Measurements from ENCODE around the gene EFHD2. TPM values are rescaled to one million over a fixed set of nuclear protein-coding genes. Genes with fewer than 3 reads are reported as not detected.

EFHD2 gene
- total RNA-seq, 2 donors from 2014 or later = 36.7 to 47.6 TPM

- Mint-ChIP-seq H3K36me3 (ENCODE audit: low read depth) (no peaks in the 10 kb centered on the region), H3K9me3 (no peaks in the 10 kb centered on the region), H3K4me3 (no peak overlapping the region), H3K27me3 (ENCODE audit: insufficient read depth) (peaks cover 86% of the 10 kb centered on the region), H3K27ac (no peak overlapping the region), H3K4me1 (peaks cover 18% of the 10 kb centered on the region)
- TF ChIP-seq, protein P1, sequence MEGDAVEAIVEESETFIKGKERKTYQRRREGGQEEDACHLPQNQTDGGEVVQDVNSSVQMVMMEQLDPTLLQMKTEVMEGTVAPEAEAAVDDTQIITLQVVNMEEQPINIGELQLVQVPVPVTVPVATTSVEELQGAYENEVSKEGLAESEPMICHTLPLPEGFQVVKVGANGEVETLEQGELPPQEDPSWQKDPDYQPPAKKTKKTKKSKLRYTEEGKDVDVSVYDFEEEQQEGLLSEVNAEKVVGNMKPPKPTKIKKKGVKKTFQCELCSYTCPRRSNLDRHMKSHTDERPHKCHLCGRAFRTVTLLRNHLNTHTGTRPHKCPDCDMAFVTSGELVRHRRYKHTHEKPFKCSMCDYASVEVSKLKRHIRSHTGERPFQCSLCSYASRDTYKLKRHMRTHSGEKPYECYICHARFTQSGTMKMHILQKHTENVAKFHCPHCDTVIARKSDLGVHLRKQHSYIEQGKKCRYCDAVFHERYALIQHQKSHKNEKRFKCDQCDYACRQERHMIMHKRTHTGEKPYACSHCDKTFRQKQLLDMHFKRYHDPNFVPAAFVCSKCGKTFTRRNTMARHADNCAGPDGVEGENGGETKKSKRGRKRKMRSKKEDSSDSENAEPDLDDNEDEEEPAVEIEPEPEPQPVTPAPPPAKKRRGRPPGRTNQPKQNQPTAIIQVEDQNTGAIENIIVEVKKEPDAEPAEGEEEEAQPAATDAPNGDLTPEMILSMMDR (conservative IDR thresholded peaks at IDR 0.05) = no peak
- Histone ChIP-seq H3K4me1 (ENCODE audit: control insufficient read depth, insufficient read depth, low read length) (peaks cover 2% of the 10 kb centered on the region), H3K27ac (ENCODE audit: low read depth, low read length) (peak overlapping the region; percentile 87), H3K27me3 (ENCODE audit: control insufficient read depth, insufficient read depth, low read length, poor library complexity, severe bottlenecking) (peaks cover 42% of the 10 kb centered on the region), H3K9me3 (ENCODE audit: control insufficient read depth, low read length) (no peaks in the 10 kb centered on the region), H3K4me3 (ENCODE audit: low read length) (no peak overlapping the region), H3K9ac (ENCODE audit: extremely low read depth, low read length, poor library complexity, severe bottlenecking) (no peak overlapping the region), H3K36me3 (ENCODE audit: control insufficient read depth, insufficient read depth, low read length) (no peaks in the 10 kb centered on the region)
- whole genome bisulfite sequencing, 2 experiments (ENCODE audit: insufficient coverage in 1 of 2, insufficient read length in 1 of 2) = 20 to 37% methylated on average over 4 to 20 of the region's 20 CpGs
- DNase-seq = peak; percentile 89
Observed at GRCh38 chr1:15384301-15384901, 25.3 kb upstream of the EFHD2 start.

GRCh38 chr1:15385420-15385819, 24.3 kb upstream of the EFHD2 start:
- Mint-ChIP-seq H3K9me3 (no peaks in the 10 kb centered on the region), H3K27me3 (ENCODE audit: insufficient read depth) (peaks cover 81% of the 10 kb centered on the region), H3K27ac (no peak overlapping the region), H3K4me1 (peaks cover 18% of the 10 kb centered on the region), H3K4me3 (no peak overlapping the region), H3K36me3 (ENCODE audit: low read depth) (no peaks in the 10 kb centered on the region)
- Histone ChIP-seq H3K4me1 (ENCODE audit: control insufficient read depth, insufficient read depth, low read length) (peaks cover 2% of the 10 kb centered on the region), H3K27ac (ENCODE audit: low read depth, low read length) (no peak overlapping the region), H3K4me3 (ENCODE audit: low read length) (no peak overlapping the region), H3K27me3 (ENCODE audit: control insufficient read depth, insufficient read depth, low read length, poor library complexity, severe bottlenecking) (peaks cover 42% of the 10 kb centered on the region), H3K9me3 (ENCODE audit: control insufficient read depth, low read length) (no peaks in the 10 kb centered on the region), H3K9ac (ENCODE audit: extremely low read depth, low read length, poor library complexity, severe bottlenecking) (no peak overlapping the region), H3K36me3 (ENCODE audit: control insufficient read depth, insufficient read depth, low read length) (no peaks in the 10 kb centered on the region)
- DNase-seq = no peak
- TF ChIP-seq, protein P1 (conservative IDR thresholded peaks at IDR 0.05) = no peak
- WGBS, 2 experiments (ENCODE audit: insufficient coverage in 1 of 2, insufficient read length in 1 of 2) = 85 to 94% methylated on average over 3 of the region's 3 CpGs

GRCh38 chr1:15386164-15386749, 23.4 kb upstream of the EFHD2 start:
- Histone ChIP-seq H3K27ac (ENCODE audit: low read depth, low read length) (peak overlapping the region; percentile 90), H3K27me3 (ENCODE audit: control insufficient read depth, insufficient read depth, low read length, poor library complexity, severe bottlenecking) (peaks cover 42% of the 10 kb centered on the region), H3K4me1 (ENCODE audit: control insufficient read depth, insufficient read depth, low read length) (peaks cover 2% of the 10 kb centered on the region), H3K36me3 (ENCODE audit: control insufficient read depth, insufficient read depth, low read length) (no peaks in the 10 kb centered on the region), H3K4me3 (ENCODE audit: low read length) (no peak overlapping the region), H3K9me3 (ENCODE audit: control insufficient read depth, low read length) (no peaks in the 10 kb centered on the region), H3K9ac (ENCODE audit: extremely low read depth, low read length, poor library complexity, severe bottlenecking) (no peak overlapping the region)
- TF ChIP-seq, protein P1 (conservative IDR thresholded peaks at IDR 0.05) = no peak
- Mint-ChIP-seq H3K27me3 (ENCODE audit: insufficient read depth) (peaks cover 77% of the 10 kb centered on the region), H3K4me3 (no peak overlapping the region), H3K36me3 (ENCODE audit: low read depth) (no peaks in the 10 kb centered on the region), H3K9me3 (no peaks in the 10 kb centered on the region), H3K27ac (no peak overlapping the region), H3K4me1 (peaks cover 18% of the 10 kb centered on the region)
- peak; percentile 72 for DNase-seq
- 32 to 37% methylated on average over 8 to 17 of the region's 17 CpGs for WGBS, 2 experiments (ENCODE audit: insufficient coverage in 1 of 2, insufficient read length in 1 of 2)
